Transverse colon (tissue), 4 donors: Measurements from ENCODE around the gene GALNT10. TPM values are rescaled to one million over a fixed set of nuclear protein-coding genes. Genes with fewer than 3 reads are reported as not detected.

ENCODE experiments used
- DNase-seq: peaks from one replicate; pipeline ENCODE4 v3.0.0-alpha.2; 2019
- H3K27ac ChIP-seq, 4 donors: fragments of 200-600 bp; sonication (generic); 2 replicates each; pipeline ENCODE4 v1.5.1; 2016 to 2018; ENCODE audit warnings: inconsistent platforms in 4 of 4
- H3K27me3 ChIP-seq: fragments of 200-600 bp; sonication (generic); 2 replicates; pipeline ENCODE4 v1.5.1; 2017; ENCODE audit warnings: inconsistent platforms
- H3K36me3 ChIP-seq, 4 donors: fragments of 200-600 bp; sonication (generic); 2 replicates each; pipeline ENCODE4 v1.5.1; 2017 to 2019; ENCODE audit warnings: inconsistent platforms in 4 of 4
- H3K4me1 ChIP-seq, 4 donors: fragments of 200-600 bp; sonication (generic); 2 replicates each; pipeline ENCODE4 v1.5.1; 2017 to 2020; ENCODE audit warnings: inconsistent platforms in 4 of 4
- H3K4me3 ChIP-seq, 4 donors: fragments of 200-600 bp; sonication (generic); 1 replicate in 1 of 4; 2 replicates in 3 of 4; pipeline versions ENCODE4 v1.5.1 to v1.6.1; 2017 to 2019; ENCODE audit warnings: inconsistent platforms in 4 of 4
- H3K9me3 ChIP-seq, 2 donors: fragments of 200-600 bp; sonication (generic); 2 replicates each; pipeline ENCODE4 v1.5.1; 2017 to 2019; ENCODE audit warnings: inconsistent platforms in 2 of 2
- EP300 ChIP-seq: sonication (generic); formaldehyde crosslinking; IDR thresholded peaks from one replicate; pipeline ENCODE4 v1.6.1; 2017; ENCODE audit warnings: antibody characterized with exemption, low read depth
- POLR2A ChIP-seq: fragments of 450-650 bp; IDR thresholded peaks from one replicate; pipeline ENCODE4 v1.6.1; 2016; ENCODE audit warnings: antibody characterized with exemption, mild to moderate bottlenecking, moderate library complexity
- POLR2AphosphoS5 ChIP-seq, 3 donors: sonication (generic); formaldehyde crosslinking; IDR thresholded peaks; one replicate each; pipeline ENCODE4 v1.6.1; 2016; ENCODE audit warnings: antibody characterized with exemption in 3 of 3
- WGBS, 2 donors: methylation state at CpG; one replicate each; pipeline ENCODE4 v1.1.5; 2018; ENCODE audit warnings: low coverage in 1 of 2; 5-methylcytosine and 5-hydroxymethylcytosine counted together
- in situ Hi-C, 4 donors: fragments of 200-750 bp; cut with MboI; loops; one replicate each; pipeline versions ENCODE4 v1.15.0 to v1.15.1; 2017; ENCODE audit warnings: low sequenced_read_pairs in 3 of 4, low pct_ligation_motif_present in 1 of 4, low pct_unique_long_range_greater_than_20kb in 1 of 4
- intact Hi-C: fragments of 100-400 bp; cut with DNase I; formaldehyde crosslinking; loops from one replicate; pipeline ENCODE4 v1.15.1; 2023; ENCODE audit warnings: low total_unique reads
- total RNA-seq, 4 donors: library from RNA; depleted of rRNA; stranded (reverse); fragments of >200 nt; gene quantifications; one replicate each; pipeline ENCODE4 v1.1.0, GENCODE V29; 2016
- TF ChIP-seq, protein P1 (sequence below), 5 experiments: fragments of 200-600 bp in 3 of 5; fragments of 450-650 bp in 2 of 5; sonication (generic) in 3 of 5; IDR thresholded peaks; 1 replicate in 2 of 5; 2 replicates in 3 of 5; pipeline ENCODE4 v1.5.1; 2016 to 2017; ENCODE audit warnings: antibody characterized with exemption in 5 of 5, inconsistent platforms in 3 of 5, mild to moderate bottlenecking in 2 of 5, moderate library complexity in 1 of 5

GALNT10 gene
- total RNA-seq, 4 donors from 2014 or later: 18.7 to 142 (median 39.3) TPM

DNA sequence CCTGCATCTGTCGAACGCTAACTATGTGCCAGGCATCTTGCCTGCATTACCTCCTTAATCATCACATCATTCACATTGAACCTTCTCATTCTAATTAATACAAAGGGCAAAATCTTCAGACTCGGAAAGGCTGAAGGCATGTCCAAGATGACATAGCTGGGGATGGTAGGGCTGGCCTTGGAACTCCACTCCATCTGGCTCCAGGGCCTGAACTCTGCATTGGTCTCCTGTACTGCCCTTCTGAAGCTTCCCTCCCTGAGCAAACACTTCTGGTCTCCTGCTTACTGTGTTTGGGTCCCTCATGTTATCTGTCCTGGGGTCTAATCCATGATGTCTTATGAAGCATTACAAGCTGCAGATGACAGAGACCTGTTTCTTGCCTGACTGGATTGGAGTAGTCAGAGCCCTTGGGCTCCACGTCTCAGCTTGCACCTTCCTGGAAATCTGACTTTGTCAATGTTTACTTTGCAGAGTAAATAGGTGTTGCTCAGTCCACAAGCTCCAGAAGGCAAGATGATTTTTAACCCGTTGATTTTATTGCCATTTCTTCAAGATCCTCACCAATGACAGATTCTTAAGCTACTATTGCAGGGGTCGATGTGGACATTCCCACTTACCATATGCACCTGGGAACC lies 106.1 kb downstream of the GALNT10 start:
- in situ Hi-C loops: no loop called here
- H3K27ac ChIP-seq: peak overlapping the region; percentile 7 to 60 (median 22)
- H3K27me3 ChIP-seq: no peaks in the 10 kb centered on the region
- H3K36me3 ChIP-seq: no peaks in the 10 kb centered on the region
- H3K4me3 ChIP-seq: no peak overlapping the region
- WGBS, 2 donors: 66 to 95% methylated on average over 5 to 6 of the region's 6 CpGs
- peak; percentile 24 for DNase-seq
- intact Hi-C loops: no loop called here
- peaks cover 0 to 10% (median 7%) of the 10 kb centered on the region in 4 donors for H3K4me1 ChIP-seq
- TF ChIP-seq POLR2AphosphoS5 (IDR thresholded peaks at IDR 0.05) (no peak), EP300 (no peak), POLR2A (no peak)
- TF ChIP-seq, protein P1, sequence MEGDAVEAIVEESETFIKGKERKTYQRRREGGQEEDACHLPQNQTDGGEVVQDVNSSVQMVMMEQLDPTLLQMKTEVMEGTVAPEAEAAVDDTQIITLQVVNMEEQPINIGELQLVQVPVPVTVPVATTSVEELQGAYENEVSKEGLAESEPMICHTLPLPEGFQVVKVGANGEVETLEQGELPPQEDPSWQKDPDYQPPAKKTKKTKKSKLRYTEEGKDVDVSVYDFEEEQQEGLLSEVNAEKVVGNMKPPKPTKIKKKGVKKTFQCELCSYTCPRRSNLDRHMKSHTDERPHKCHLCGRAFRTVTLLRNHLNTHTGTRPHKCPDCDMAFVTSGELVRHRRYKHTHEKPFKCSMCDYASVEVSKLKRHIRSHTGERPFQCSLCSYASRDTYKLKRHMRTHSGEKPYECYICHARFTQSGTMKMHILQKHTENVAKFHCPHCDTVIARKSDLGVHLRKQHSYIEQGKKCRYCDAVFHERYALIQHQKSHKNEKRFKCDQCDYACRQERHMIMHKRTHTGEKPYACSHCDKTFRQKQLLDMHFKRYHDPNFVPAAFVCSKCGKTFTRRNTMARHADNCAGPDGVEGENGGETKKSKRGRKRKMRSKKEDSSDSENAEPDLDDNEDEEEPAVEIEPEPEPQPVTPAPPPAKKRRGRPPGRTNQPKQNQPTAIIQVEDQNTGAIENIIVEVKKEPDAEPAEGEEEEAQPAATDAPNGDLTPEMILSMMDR (IDR thresholded peaks at IDR 0.05): no peak
- no peaks in the 10 kb centered on the region for H3K9me3 ChIP-seq

DNA sequence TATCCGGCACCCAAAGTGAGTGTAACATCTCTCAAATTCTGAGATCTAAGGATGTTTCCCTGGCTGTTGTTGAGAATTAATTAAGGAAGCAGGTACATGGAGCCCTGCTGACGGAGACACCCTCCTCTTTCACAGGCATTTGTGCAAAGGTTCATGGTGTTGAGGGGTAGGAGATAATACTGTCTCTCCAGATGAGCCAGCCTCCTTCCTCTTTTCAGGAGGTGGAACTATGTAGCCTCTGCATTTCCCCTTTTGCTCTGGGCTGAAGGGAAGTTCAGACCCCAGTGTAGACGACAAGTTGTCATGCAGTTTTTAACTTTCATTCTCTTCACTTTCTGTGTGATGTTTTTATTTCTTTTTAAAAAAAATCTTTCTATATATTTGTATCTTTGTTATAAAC lies 107.5 kb downstream of the GALNT10 start:
- no peak for TF ChIP-seq POLR2A
- TF ChIP-seq EP300: no peak
- TF ChIP-seq, protein P1 (IDR thresholded peaks at IDR 0.05): no peak
- TF ChIP-seq POLR2AphosphoS5 (IDR thresholded peaks at IDR 0.05): no peak
- in situ Hi-C loops (no loop called here), intact Hi-C loops (no loop called here)
- no peaks in the 10 kb centered on the region for H3K9me3 ChIP-seq
- H3K36me3 ChIP-seq: no peaks in the 10 kb centered on the region
- H3K27me3 ChIP-seq: no peaks in the 10 kb centered on the region
- DNase-seq: no peak
- H3K4me3 ChIP-seq: no peak overlapping the region
- no peak overlapping the region for H3K27ac ChIP-seq
- peaks cover 0 to 18% (median 13%) of the 10 kb centered on the region in 4 donors for H3K4me1 ChIP-seq
- 87 to 92% methylated on average over 3 of the region's 3 CpGs for WGBS, 2 donors

DNA sequence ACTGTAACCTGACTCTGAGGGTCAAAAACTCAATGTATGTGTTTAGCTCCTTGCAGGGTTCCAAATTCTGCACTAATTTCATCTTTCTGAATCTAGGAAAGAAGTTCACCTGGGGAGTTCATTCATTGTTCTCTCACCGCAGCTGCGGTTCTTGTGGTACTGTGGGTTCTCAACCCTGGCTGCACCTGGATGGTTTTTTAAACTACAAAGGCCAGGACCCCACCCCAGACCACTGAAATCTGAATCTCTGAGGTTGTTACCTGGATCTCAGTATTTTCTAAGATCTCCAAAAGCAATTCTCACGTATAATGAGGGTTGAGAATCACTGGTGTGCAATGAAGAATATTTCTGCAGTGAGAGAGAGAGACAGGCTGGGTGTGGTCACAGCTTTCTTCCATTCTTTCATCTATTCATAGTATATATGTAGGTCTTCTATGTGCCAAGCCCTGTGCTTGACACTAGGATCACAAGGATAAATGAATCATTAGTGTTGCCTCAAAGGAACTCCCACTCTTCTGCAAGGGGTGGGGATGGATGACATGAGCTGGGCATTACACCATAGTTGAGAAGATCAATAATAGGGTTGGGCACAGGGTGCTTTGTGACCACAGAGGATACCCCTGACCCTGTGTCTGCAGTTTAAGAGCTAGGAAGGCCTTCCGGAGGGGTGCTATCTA lies 109.8 kb downstream of the GALNT10 start:
- peaks cover 0 to 4% of the 10 kb centered on the region in 2 donors for H3K9me3 ChIP-seq
- no peak overlapping the region for H3K27ac ChIP-seq
- TF ChIP-seq POLR2AphosphoS5 (IDR thresholded peaks at IDR 0.05) (no peak), POLR2A (no peak)
- no peak overlapping the region for H3K4me3 ChIP-seq
- peaks cover 0 to 22% (median 15%) of the 10 kb centered on the region in 4 donors for H3K4me1 ChIP-seq
- WGBS, 2 donors: 96 to 100% methylated on average over 1 to 4 of the region's 4 CpGs
- intact Hi-C loops (no loop called here), in situ Hi-C loops (no loop called here)
- DNase-seq: no peak
- peaks cover 0 to 7% (median 0%) of the 10 kb centered on the region in 4 donors for H3K36me3 ChIP-seq
- H3K27me3 ChIP-seq: no peaks in the 10 kb centered on the region

DNA sequence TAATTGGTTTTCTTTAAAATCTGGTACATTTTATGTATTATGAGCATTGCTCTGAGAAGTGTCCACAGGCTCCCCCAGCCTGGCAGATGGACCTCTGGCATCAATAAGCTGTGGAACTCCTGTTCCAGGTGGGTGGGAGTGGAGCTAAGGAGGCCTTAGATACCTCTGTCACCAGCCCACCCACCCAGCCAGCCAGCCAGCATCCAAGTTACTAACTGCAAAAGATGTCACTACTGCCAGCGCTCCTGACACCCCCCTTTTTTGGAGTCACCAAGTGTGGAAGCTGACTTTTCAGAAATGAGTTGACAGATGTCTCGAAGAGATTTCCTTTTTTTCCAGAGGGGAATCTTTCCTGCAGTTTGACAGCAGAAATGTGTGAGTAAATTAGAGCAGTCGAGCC lies 111.2 kb downstream of the GALNT10 start:
- in situ Hi-C loops: no loop called here
- no peak for TF ChIP-seq EP300
- no peak for TF ChIP-seq POLR2AphosphoS5 (IDR thresholded peaks at IDR 0.05)
- TF ChIP-seq, protein P1 (IDR thresholded peaks at IDR 0.05): no peak
- TF ChIP-seq POLR2A: no peak
- Histone ChIP-seq H3K27me3 (no peaks in the 10 kb centered on the region), H3K36me3 (peaks cover 0 to 7% (median 0%) of the 10 kb centered on the region in 4 donors), H3K27ac (no peak overlapping the region), H3K9me3 (peaks cover 0 to 4% of the 10 kb centered on the region in 2 donors), H3K4me3 (no peak overlapping the region), H3K4me1 (peaks cover 0 to 18% (median 11%) of the 10 kb centered on the region in 4 donors)
- WGBS, 2 donors: 74 to 82% methylated on average over 2 to 3 of the region's 3 CpGs
- no peak for DNase-seq
- intact Hi-C loops: no loop called here
